Skeletal muscle satellite cell (primary cell): Measurements from ENCODE around the gene BIVM.
A peak's percentile ranks its signal among the peaks of the same experiment; 100 is the strongest.

Experiments used
- H3K27me3 ChIP-seq: 2 replicates; pipeline ENCODE4 v1.7.0; 2013; ENCODE audit warnings: low read length; ENCODE audit not compliant: control insufficient read depth, insufficient read depth
- H3K36me3 ChIP-seq: 2 replicates; pipeline ENCODE4 v1.7.0; 2013; ENCODE audit warnings: mild to moderate bottlenecking, control low read depth, low read length; ENCODE audit not compliant: insufficient read depth
- H3K4me1 ChIP-seq: 2 replicates; pipeline ENCODE4 v1.7.0; 2013; ENCODE audit warnings: low read length; ENCODE audit not compliant: control insufficient read depth, insufficient read depth
- H3K4me2 ChIP-seq: 2 replicates; pipeline ENCODE4 v1.7.0; 2013; ENCODE audit warnings: mild to moderate bottlenecking, low read length
- H3K4me3 ChIP-seq: 2 replicates; pipeline ENCODE4 v1.7.0; 2013; ENCODE audit warnings: low read length
- H3K9ac ChIP-seq: 2 replicates; pipeline ENCODE4 v1.7.0; 2013; ENCODE audit warnings: mild to moderate bottlenecking, low read depth, low read length, moderate library complexity
- H3K9me3 ChIP-seq: replicated peaks from 2 replicates; pipeline ENCODE4 v1.7.0; 2013; ENCODE audit warnings: mild to moderate bottlenecking, control low read depth, low read length

BIVM gene

DNA sequence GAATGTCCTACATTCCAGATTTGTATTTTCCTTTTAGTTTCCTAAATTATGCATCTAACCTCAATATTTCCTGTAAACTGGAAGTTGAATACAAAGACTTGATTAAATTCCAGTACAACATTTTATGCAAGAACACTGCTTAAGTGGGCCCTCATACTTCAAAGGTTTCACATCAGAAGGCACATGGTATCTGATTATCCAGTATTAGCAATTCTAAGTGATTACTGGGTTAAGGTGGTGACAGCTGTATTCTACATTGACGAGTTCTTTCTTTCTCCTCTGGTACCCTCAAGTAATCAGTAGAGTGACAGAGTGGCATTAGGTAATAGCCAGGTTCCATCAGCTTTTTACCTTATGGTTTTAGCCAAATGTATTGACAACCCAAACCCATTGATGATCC, 18.3 kb downstream of the BIVM start:
- H3K4me1 ChIP-seq, result peaks cover 16% of the 10 kb centered on the region
- H3K4me3 ChIP-seq, result no peak overlapping the region
- no peak overlapping the region for H3K4me2 ChIP-seq
- H3K36me3 ChIP-seq, result peaks cover 37% of the 10 kb centered on the region
- no peaks in the 10 kb centered on the region for H3K27me3 ChIP-seq
- no peak overlapping the region for H3K9ac ChIP-seq
- no peaks in the 10 kb centered on the region for H3K9me3 ChIP-seq

DNA sequence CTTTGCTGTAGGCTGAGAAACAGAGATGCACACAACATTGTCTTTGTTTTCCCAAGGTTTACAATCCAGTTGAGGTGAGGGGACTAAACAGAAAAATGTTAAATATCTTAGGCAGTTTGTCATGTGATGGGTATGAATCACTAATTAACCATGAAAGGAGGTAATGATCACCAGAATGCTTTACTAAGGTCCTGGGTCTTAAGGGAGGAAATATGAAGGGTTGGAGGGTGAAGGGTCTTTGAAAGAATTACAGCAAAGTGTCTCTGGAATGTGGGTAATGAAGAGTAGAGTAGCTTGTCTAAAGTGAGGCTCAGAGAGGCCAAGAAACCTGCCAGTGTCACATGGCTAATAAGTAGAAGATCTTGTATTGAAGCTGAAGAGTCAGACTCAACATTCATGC, 19.0 kb downstream of the BIVM start:
- Histone ChIP-seq H3K36me3 (peaks cover 38% of the 10 kb centered on the region), H3K27me3 (no peaks in the 10 kb centered on the region), H3K4me2 (no peak overlapping the region), H3K4me1 (peaks cover 10% of the 10 kb centered on the region), H3K9ac (no peak overlapping the region), H3K9me3 (no peaks in the 10 kb centered on the region), H3K4me3 (no peak overlapping the region)

GRCh38 chr13:102825400-102825799, 26.5 kb downstream of the BIVM start:
- H3K27me3 ChIP-seq, result no peaks in the 10 kb centered on the region
- H3K4me1 ChIP-seq, result peaks cover 25% of the 10 kb centered on the region
- no peaks in the 10 kb centered on the region for H3K9me3 ChIP-seq
- peak overlapping the region; percentile 64 for H3K4me3 ChIP-seq
- H3K36me3 ChIP-seq, result peaks cover 34% of the 10 kb centered on the region
- H3K9ac ChIP-seq, result peak overlapping the region; percentile 6
- H3K4me2 ChIP-seq, result peak overlapping the region; percentile 89

DNA sequence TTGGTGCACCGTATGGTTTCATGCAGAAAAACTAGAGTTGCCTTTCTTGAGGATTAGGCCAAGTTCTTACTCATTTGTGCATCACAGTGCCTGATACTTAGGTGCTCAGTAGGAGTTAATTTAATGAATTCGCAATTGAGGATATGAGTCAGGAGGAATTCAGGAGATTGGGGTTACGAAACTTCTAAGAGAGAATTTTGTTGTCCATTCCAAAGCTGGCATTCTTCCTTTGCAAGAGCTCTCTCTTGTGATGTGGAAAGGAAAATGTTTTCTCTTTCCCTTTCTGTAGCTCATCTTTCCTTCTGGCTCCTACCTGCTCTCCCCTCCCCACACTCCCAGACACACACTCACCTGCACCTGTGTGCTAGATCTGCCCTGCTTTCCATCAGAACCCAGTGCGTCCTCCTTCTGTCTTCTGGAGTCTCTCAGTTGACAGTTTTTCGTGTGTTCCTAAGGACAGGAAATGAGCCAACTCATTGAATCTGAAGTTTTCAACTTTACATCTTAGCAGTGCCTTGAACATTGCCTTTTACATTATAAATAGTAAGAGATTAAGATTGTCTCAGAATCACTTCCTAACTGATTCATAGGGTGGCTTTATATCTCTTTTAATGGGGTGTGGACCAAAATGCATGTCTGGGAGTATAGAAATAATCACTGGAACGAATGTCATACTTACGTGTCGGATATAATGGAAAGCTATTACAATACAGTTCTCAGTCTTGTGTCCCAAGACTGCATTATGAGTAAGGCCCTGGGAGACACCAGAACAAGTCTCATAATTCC, 27.2 kb downstream of the BIVM start:
- no peaks in the 10 kb centered on the region for H3K27me3 ChIP-seq
- H3K9me3 ChIP-seq, result no peaks in the 10 kb centered on the region
- peak overlapping the region; percentile 75 for H3K9ac ChIP-seq
- H3K4me2 ChIP-seq, result peak overlapping the region; percentile 89
- peaks cover 33% of the 10 kb centered on the region for H3K36me3 ChIP-seq
- peaks cover 28% of the 10 kb centered on the region for H3K4me1 ChIP-seq
- H3K4me3 ChIP-seq, result peak overlapping the region; percentile 64

GRCh38 chr13:102830646-102831045, 31.7 kb downstream of the BIVM start:
- H3K4me2 ChIP-seq, result no peak overlapping the region
- H3K4me3 ChIP-seq, result no peak overlapping the region
- peaks cover 22% of the 10 kb centered on the region for H3K4me1 ChIP-seq
- no peaks in the 10 kb centered on the region for H3K27me3 ChIP-seq
- H3K9ac ChIP-seq, result no peak overlapping the region
- peaks cover 19% of the 10 kb centered on the region for H3K36me3 ChIP-seq
- no peaks in the 10 kb centered on the region for H3K9me3 ChIP-seq

DNA sequence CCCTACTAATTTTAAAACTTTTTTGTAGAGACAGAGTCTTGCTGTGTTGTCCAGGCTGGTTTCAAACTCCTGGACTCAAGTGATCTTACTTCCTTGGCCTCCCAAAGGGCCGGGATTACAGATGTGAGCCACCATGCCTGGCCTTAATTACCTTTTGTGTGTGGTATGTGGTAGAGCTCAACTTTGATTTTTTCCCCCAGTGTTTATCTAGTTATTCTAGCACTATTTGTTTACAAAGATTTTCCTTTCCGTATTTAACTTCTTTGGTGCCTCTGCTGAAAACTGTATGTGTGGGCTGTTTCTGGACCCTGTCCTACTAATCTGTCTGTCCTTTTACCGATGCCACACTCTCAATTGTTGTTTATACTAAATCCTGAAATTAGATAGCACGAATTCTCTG, 37.6 kb downstream of the BIVM start:
- Histone ChIP-seq H3K4me1 (peaks cover 4% of the 10 kb centered on the region), H3K36me3 (peaks cover 33% of the 10 kb centered on the region), H3K4me3 (no peak overlapping the region), H3K27me3 (no peaks in the 10 kb centered on the region), H3K4me2 (no peak overlapping the region), H3K9ac (no peak overlapping the region), H3K9me3 (no peaks in the 10 kb centered on the region)

GRCh38 chr13:102838273-102838672, 39.4 kb downstream of the BIVM start:
- Histone ChIP-seq H3K4me2 (no peak overlapping the region), H3K9me3 (no peaks in the 10 kb centered on the region), H3K27me3 (no peaks in the 10 kb centered on the region), H3K36me3 (peaks cover 29% of the 10 kb centered on the region), H3K4me1 (peaks cover 4% of the 10 kb centered on the region), H3K9ac (no peak overlapping the region), H3K4me3 (no peak overlapping the region)

DNA sequence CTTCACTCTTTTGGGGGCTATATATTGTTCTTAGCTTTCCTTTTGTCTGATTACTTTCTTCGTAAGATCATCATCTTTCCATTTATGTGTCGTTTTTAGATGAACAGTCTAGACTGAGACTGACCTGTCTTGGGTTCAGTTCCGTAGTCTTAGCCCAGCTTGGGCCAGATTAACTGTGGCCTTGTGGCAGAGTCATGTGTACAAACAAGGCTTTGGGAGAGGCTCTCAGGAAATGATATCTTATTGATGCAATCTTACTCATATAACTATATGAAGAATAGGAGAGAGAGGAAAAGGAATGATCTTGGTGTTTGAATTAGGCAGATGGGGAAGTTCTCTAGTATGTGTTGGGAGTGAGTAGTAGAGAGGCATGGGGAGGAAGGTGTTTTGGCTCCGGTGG, 40.1 kb downstream of the BIVM start:
- no peak overlapping the region for H3K9ac ChIP-seq
- H3K4me2 ChIP-seq, result no peak overlapping the region
- peaks cover 4% of the 10 kb centered on the region for H3K4me1 ChIP-seq
- H3K36me3 ChIP-seq, result peaks cover 29% of the 10 kb centered on the region
- H3K4me3 ChIP-seq, result no peak overlapping the region
- H3K9me3 ChIP-seq, result no peaks in the 10 kb centered on the region
- no peaks in the 10 kb centered on the region for H3K27me3 ChIP-seq

- no peak overlapping the region for H3K9ac ChIP-seq
- H3K4me1 ChIP-seq, result peaks cover 6% of the 10 kb centered on the region
- no peaks in the 10 kb centered on the region for H3K27me3 ChIP-seq
- H3K9me3 ChIP-seq, result no peaks in the 10 kb centered on the region
- peaks cover 29% of the 10 kb centered on the region for H3K36me3 ChIP-seq
- H3K4me2 ChIP-seq, result no peak overlapping the region
- no peak overlapping the region for H3K4me3 ChIP-seq
Observed at GRCh38 chr13:102839462-102839861, 40.5 kb downstream of the BIVM start.

GRCh38 chr13:102845289-102845629, 46.3 kb downstream of the BIVM start:
- Histone ChIP-seq H3K4me3 (peak overlapping the region; percentile 87), H3K9me3 (no peaks in the 10 kb centered on the region), H3K27me3 (no peaks in the 10 kb centered on the region), H3K4me2 (peak overlapping the region; percentile 83), H3K9ac (peak overlapping the region; percentile 94), H3K36me3 (no peaks in the 10 kb centered on the region), H3K4me1 (peaks cover 16% of the 10 kb centered on the region)

- Histone ChIP-seq H3K36me3 (no peaks in the 10 kb centered on the region), H3K9ac (peak within 1 kb of the TSS; percentile 94), H3K4me1 (peaks cover 16% of the 10 kb centered on the region), H3K4me3 (peak within 1 kb of the TSS; percentile 87), H3K4me2 (peak within 1 kb of the TSS; percentile 83), H3K27me3 (no peaks in the 10 kb centered on the region), H3K9me3 (no peaks in the 10 kb centered on the region)
Observed at GRCh38 chr13:102845630-102846260, 46.8 kb downstream of the BIVM start, which contains the start of gene ERCC5. ERCC5 (plus strand) TSS chr13:102846032; CDS start chr13:102846267, 235 bp downstream.
